HG03378 (cell line): ENCODE data around the gene ERP29.
"Not testable (repeated sequence)": the region's sequence is repeated elsewhere in the genome, so short reads cannot be mapped to it uniquely, and the experiment has no call there.

Source experiments
- ATAC-seq: cut with Tn5 transposase; IDR thresholded peaks from one replicate; pipeline ENCODE4 v1.9.1; 2021; ENCODE audit warnings: mild to moderate bottlenecking, moderate library complexity; ENCODE audit not compliant: unreplicated experiment

The ERP29 gene

DNA sequence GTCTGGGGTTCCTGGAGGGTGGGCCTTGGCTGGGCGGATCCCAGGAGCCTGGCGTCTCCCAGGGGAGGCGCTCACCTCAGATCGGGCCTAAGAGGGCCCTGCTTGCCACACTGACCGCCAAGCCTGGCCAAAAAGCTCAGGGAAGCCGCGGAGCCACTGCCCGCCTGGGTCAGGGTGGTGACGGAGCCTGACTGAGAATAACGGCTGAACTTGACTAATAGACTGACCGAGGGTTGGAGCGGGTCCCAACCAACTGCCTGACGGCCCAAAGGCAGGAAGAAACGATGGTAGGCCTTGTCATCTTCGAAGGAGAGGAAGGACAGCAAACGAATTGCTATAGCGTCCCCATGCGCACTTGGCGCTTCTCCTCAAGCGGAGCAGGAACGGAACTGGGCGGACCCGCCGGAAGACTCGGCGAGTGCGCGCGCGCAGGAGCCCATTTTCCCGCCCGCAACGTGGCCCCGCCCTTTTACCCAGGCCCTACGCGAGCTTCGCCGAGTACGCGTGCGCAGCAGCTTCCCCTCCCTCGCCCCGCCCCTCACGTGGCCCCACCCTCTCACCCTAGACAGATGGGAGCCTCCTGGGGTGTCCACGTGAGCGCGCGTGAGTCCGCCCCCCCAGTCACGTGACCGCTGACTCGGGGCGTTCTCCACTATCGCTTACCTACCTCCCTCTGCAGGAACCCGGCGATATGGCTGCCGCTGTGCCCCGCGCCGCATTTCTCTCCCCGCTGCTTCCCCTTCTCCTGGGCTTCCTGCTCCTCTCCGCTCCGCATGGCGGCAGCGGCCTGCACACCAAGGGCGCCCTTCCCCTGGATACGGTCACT, at the start of gene ERP29, which contains the start of gene TMEM116:
Gene ERP29 (plus strand): TSS at position 652 of the 826 bp plus-strand sequence. CDS start 40 bp downstream, at position 692.
Gene TMEM116 (minus strand): TSS at position 391 of the 826 bp plus-strand sequence. CDS start 7,895 bp downstream, outside the sequence.
- ATAC-seq = peak; percentile 58

DNA sequence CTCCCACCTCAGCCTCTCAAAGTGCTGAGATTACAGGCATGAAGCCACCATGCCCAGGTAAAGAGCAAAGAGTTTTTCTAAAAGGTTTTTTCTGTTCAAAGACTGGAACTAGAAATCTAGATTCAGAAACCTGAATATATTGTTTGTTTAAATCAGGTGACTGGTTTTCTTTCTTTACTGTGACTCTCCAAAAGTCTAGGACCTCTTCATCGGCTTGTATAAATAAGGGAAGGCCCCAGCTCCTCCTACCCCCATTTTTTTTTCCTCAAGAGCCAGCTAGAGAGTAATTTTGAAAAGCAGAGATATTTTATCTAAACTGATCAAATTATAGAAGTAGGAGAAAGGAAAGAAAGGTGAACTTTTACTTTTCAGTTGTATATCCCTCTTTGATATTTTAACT, 48.3 kb upstream of the ERP29 start:
- ATAC-seq = no peak

GRCh38 chr12:111971800-111972199, 41.4 kb upstream of the ERP29 start:
- no peak for ATAC-seq

DNA sequence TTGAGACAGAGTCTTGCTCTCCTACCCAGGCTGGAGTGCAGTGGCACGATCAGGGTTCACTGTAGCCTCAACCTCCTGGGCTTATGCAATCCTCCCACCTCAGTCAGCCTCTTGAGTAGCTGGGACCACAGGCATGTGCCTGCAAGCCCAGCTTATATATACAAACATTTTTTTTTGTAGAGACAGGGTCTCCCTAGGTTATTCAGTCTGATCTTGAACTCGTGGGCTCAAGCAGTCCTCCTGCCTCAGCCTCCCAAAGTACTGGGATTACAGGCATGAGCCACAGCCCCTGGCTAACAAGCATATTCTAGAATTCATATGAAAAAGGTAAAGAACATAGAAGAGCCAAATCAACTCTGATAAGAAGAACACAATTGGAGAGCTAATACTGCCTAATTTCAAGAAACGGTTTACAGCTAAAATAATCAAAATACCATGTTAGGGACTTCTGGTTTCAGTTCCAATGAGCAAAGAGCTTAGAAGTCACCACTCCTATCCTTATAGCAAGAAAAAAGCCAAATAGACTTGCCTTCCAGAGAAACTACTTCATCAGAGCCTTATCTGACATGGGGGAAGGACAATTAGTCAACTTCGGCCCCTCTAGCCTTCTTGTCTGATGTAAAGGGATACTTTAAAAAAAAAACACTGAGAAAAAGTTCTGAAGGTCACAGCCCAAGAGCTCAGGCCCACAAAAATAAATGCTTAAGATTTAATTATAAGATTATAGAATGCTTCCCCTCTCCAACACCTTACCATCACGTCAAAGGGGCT, 37.9 kb upstream of the ERP29 start:
- no peak for ATAC-seq

GRCh38 chr12:111976291-111976690, 36.9 kb upstream of the ERP29 start:
- ATAC-seq = no peak

- ATAC-seq = no peak
Observed at GRCh38 chr12:111976860-111977259, 36.4 kb upstream of the ERP29 start.

GRCh38 chr12:111978545-111978944, 34.7 kb upstream of the ERP29 start:
- ATAC-seq = no peak

DNA sequence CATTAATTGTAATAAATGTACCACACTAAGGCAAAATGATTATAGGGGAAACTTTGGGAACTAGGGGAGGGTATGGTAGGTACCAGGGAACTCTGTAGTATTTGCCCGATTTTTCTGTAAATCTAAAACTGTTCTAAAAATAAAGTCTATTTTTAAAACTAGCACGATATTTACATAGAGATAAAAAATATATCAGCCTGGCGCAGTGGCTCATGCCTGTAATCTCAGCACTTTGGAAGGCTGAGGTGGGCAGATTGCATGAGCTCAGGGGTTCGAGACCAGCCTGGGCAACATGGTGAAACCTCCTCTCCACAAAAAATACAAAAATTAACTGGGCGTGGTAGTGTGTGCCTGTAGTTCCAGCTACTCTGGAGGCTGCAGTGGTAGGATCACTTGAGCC, 32.6 kb upstream of the ERP29 start:
- no peak for ATAC-seq

DNA sequence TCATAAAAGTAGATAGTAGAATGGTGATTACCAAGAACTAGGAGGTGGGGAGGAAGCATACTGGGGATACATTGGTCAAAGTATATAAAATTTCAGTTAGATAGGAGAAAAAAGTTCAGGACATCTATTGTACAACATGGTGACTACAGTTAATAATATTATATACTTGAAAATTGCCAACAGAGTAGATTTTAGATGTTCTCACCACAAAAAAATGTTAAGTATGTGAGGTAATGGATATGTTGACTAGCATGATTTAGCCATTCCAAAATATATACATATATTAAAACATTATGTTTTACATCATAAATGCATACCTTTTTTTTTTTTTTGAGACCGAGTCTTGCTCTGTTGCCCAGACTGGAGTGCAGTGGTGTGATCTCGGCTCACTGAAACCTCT, 31.2 kb upstream of the ERP29 start:
- ATAC-seq = no peak

GRCh38 chr12:111984820-111985219, 28.4 kb upstream of the ERP29 start:
- ATAC-seq = no peak

GRCh38 chr12:111991535-111991934, 21.7 kb upstream of the ERP29 start:
- ATAC-seq = no peak

DNA sequence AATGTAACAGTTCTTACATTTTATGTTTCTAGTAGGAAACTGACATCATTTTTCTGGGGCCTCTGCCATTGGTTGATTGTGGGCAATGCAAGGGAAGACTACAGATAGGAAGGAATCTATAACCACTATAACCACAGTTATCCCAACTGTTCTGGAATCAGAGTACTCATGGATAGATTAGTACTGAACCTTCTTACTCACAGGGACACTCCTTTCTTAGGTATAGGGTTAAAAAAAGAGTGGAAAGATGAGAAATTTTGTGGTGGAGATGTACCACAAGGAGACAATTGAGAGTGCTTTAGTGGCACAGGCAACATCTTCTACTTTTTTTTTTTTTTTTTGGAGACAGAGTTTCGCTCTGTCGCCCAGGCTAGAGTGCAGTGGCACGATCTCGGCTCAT, 21.3 kb upstream of the ERP29 start:
- ATAC-seq = no peak

- ATAC-seq = no peak
Observed at GRCh38 chr12:111992464-111992863, 20.8 kb upstream of the ERP29 start.

DNA sequence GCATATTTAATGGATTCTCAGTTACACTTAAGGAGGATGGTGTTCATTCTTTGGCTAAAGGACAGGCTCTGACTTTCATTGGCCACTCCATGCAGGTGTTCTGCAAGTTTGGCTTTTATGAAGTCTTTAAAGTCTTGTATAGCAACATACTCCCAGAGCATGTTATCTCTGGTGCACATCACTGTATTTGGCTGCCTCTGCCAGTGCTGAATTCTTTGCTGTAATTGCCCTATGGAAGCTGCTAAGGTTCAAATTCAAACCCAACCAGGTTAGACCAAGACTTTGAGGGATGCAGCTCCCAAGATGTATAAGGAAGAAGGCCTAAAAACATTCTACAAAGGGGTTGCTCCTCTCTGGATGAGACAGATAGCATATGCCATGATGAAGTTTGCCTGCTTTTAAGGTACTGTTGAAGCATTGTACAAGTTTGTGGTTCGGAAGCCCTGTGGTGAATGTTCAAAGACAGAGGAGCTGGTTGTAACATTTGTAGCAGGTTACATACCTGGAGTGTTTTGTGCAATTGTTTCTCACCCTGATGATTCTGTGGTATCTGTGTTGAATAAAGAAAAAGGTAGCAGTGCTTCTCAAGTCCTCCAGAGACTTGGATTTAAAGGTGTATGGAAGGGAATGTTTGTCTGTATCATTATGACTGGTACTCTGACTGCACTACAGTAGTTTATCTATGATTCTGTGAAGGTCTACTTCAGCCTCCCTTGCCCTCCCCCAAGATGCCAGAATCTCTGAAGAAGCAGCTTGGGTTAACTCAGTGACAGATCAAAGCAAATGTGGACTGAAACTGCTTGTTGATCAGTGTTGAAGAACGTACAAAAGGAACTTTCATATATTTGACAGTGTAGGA, 19.7 kb upstream of the ERP29 start:
- peak; percentile 49 for ATAC-seq

DNA sequence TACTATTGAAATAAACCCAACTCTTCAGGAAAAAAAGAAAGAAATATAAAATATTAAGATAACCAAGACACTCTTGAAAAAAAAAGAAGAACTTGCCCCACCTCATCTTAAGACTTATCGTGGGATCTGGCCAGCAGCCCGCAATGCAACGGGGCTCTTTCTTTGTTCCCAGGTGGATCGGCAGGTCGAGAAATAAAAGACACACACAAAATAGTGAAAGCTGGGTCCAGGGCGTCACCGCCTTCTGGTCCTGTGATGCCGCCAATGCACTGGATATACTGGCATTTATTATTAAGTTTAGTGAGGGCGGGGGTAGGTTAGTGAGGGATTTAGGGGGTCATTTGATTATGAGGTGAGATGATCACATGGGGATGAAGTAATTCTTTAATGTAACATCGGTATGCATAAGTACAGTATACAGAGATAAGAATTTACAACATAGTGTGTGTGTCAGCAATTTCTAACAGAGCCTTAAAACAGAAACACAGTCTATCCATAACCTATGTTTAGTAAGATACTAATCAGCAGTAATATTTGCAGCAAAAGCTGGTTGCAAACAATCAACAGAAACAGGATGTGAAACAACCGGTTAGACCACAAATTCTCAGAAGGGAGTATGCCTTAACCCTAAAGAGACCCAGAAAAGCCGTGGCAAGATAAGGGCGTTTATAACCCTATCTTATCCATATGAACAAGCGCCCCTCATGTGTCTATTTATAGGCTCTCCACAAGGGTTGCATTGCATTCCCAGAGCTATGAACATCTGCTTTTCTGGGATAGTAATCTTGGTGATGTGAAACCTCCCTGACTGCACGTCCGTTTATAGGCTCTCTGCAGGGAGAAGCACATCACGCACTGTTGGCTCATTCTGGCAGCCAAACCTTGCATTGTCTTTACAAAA, 18.8 kb upstream of the ERP29 start:
- peak; percentile 61 for ATAC-seq

GRCh38 chr12:111995782-111996480, 17.3 kb upstream of the ERP29 start:
- no peak for ATAC-seq

- no peak for ATAC-seq
Observed at GRCh38 chr12:111997300-111997699, 15.9 kb upstream of the ERP29 start.

DNA sequence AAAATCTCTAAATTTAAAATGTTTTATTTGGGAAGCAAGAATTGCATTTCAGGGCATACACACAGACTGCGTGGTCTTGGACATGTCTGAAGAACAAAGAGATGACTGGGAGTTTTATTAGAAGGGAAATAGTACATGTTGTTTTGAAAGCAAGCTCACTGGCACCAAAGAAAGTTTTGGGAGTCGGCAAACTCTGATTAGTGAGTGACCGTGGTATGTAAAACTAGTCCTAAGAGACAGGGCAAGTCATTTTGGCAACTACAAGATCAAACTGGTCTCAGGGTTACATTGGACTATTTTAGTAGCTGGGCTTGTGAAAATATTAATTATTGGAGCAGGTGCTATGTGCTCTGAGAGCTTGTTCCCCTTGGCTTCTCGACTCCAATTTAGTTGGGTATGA, 15.2 kb upstream of the ERP29 start:
- no peak for ATAC-seq

DNA sequence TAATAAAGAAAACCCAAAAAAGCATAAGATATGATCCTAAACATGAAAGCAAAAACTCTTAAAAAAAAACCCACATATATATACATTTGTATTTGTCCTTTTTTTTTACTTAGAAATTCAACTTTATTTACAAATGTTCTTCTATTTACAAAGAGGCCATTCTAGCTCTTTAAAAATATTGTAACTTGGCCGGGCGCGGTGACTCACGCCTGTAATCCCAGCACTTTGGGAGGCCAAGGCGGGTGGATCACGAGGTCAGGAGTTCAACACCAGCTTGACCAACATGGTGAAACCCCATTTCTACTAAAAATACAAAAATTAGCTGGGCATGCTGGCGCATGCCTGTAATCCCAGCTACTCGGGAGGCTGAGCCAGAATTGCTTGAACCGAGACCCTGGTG, 14.1 kb upstream of the ERP29 start:
- not testable (repeated sequence) for ATAC-seq
